IMR-90 (cell line): ENCODE data around the gene ESR1. TPM values are rescaled to one million over a fixed set of nuclear protein-coding genes. Genes with fewer than 3 reads are reported as not detected.

ENCODE experiments used
- ATAC-seq: fragments of 200-7000 bp; cut with Tn5 transposase; 2 replicates; pipeline ENCODE4 v1.9.1; 2020; ENCODE audit warnings: low read depth, mild to moderate bottlenecking, moderate library complexity
- BruUV-seq: library from RNA; stranded (reverse); fragments of 400-500 nt; replicated peaks from 2 replicates; lab custom pipeline; 2021; lab: Mats Ljungman, UMichigan
- CTCF ChIA-PET: fragments of 300-600 bp; formaldehyde crosslinking; extraction: SDS; loops from one replicate; lab custom pipeline; 2021; ENCODE audit warnings: antibody characterized with exemption; lab: Yijun Ruan, JAX
- POLR2A ChIA-PET: fragments of 300-600 bp; sonication (Branson Sonifier 250); formaldehyde crosslinking; loops from one replicate; lab custom pipeline; 2022; ENCODE audit warnings: antibody characterized with exemption; ENCODE audit not compliant: unreplicated experiment; lab: Charles Lee
- DNase-seq: peaks from one replicate; pipeline ENCODE4 v3.0.0; 2013
- H2AFZ ChIP-seq: replicated peaks from 2 replicates; pipeline ENCODE3; 2013; ENCODE audit warnings: low read length, mild to moderate bottlenecking; ENCODE audit not compliant: poor library complexity
- H2AK5ac ChIP-seq: 2 replicates; pipeline ENCODE4 v1.6.1; 2013; ENCODE audit warnings: low read depth, low read length, inconsistent platforms
- H2AK9ac ChIP-seq: replicated peaks from 2 replicates; pipeline ENCODE3; 2013; ENCODE audit warnings: mild to moderate bottlenecking, low read depth, low read length, moderate library complexity; ENCODE audit not compliant: poor library complexity
- H2BK120ac ChIP-seq: 2 replicates; pipeline ENCODE4 v1.6.1; 2013; ENCODE audit warnings: low read depth, low read length, inconsistent platforms
- H2BK15ac ChIP-seq: 3 replicates; pipeline ENCODE4 v1.6.1; 2013; ENCODE audit warnings: low read depth, low read length, inconsistent platforms
- H2BK20ac ChIP-seq: 2 replicates; pipeline ENCODE4 v1.6.1; 2013; ENCODE audit warnings: low read depth, mild to moderate bottlenecking, inconsistent platforms, low read length, moderate library complexity
- H2BK5ac ChIP-seq: 2 replicates; pipeline ENCODE4 v1.6.1; 2013; ENCODE audit warnings: mild to moderate bottlenecking, low read depth, low read length, inconsistent platforms; ENCODE audit not compliant: poor library complexity, severe bottlenecking
- H3K14ac ChIP-seq: replicated peaks from 2 replicates; pipeline ENCODE4 v1.6.1; 2013; ENCODE audit warnings: low read depth, low read length, inconsistent platforms
- H3K18ac ChIP-seq: 2 replicates; pipeline ENCODE4 v1.6.1; 2013; ENCODE audit warnings: low read depth, low read length, control low read depth
- H3K23ac ChIP-seq: 2 replicates; pipeline ENCODE4 v1.6.1; 2013; ENCODE audit warnings: low read depth, low read length, inconsistent platforms
- H3K27ac ChIP-seq: 2 replicates; pipeline ENCODE4 v1.5.1; 2013; ENCODE audit warnings: mild to moderate bottlenecking, control low read depth, low read length; ENCODE audit not compliant: insufficient read depth
- H3K27me3 ChIP-seq: 2 replicates; pipeline ENCODE4 v1.6.1; 2013; ENCODE audit warnings: low read length; ENCODE audit not compliant: control insufficient read depth, insufficient read depth
- H3K36me3 ChIP-seq: 2 replicates; pipeline ENCODE4 v1.6.1; 2013; ENCODE audit warnings: low read length, mixed read lengths; ENCODE audit not compliant: control insufficient read depth, insufficient read depth
- H3K4ac ChIP-seq: 2 replicates; pipeline ENCODE4 v1.6.1; 2013; ENCODE audit warnings: low read depth, low read length, inconsistent platforms
- H3K4me1 ChIP-seq: 2 replicates; pipeline ENCODE4 v1.6.1; 2013; ENCODE audit warnings: low read length, mixed read lengths; ENCODE audit not compliant: control insufficient read depth, insufficient read depth
- H3K4me2 ChIP-seq: 2 replicates; pipeline ENCODE4 v1.6.1; 2013; ENCODE audit warnings: low read depth, mild to moderate bottlenecking, control low read depth, low read length, moderate library complexity
- H3K4me3 ChIP-seq: 2 replicates; pipeline ENCODE4 v1.5.1; 2013; ENCODE audit warnings: low read depth, mild to moderate bottlenecking, control low read depth, low read length, moderate library complexity; ENCODE audit not compliant: insufficient read depth
- H3K56ac ChIP-seq: 2 replicates; pipeline ENCODE4 v1.6.1; 2013; ENCODE audit warnings: low read length, inconsistent platforms; ENCODE audit not compliant: insufficient read depth; ENCODE audit errors: extremely low read depth
- H3K79me1 ChIP-seq, 2 experiments: 2 replicates each; pipeline ENCODE4 v1.6.1; 2013; ENCODE audit warnings: low read length in 2 of 2, inconsistent platforms in 1 of 2, low read depth in 1 of 2
- H3K9ac ChIP-seq: 2 replicates; pipeline ENCODE4 v1.6.1; 2013; ENCODE audit warnings: low read depth, low read length, control low read depth
- H3K9me1 ChIP-seq: 2 replicates; pipeline ENCODE4 v1.6.1; 2013; ENCODE audit warnings: low read length, inconsistent platforms; ENCODE audit not compliant: insufficient read depth
- H3K9me3 ChIP-seq: 2 replicates; pipeline ENCODE4 v1.6.1; 2013; ENCODE audit warnings: low read length; ENCODE audit not compliant: control insufficient read depth, insufficient read depth
- H4K20me1 ChIP-seq: 2 replicates; pipeline ENCODE4 v1.6.1; 2013; ENCODE audit warnings: low read length, inconsistent platforms; ENCODE audit not compliant: insufficient read depth
- H4K5ac ChIP-seq: 2 replicates; pipeline ENCODE4 v1.6.1; 2013; ENCODE audit warnings: mild to moderate bottlenecking, low read depth, low read length, control low read depth
- H4K8ac ChIP-seq, 2 experiments: 2 replicates each; pipeline ENCODE4 v1.6.1; 2013; ENCODE audit warnings: low read depth in 2 of 2, low read length in 2 of 2, control low read depth in 1 of 2, inconsistent platforms in 1 of 2
- H4K91ac ChIP-seq: 2 replicates; pipeline ENCODE4 v1.6.1; 2013; ENCODE audit warnings: low read depth, low read length, inconsistent platforms; ENCODE audit not compliant: insufficient read depth
- BHLHE40 ChIP-seq: fragments of 150-350 bp; IDR thresholded peaks from 2 replicates; pipeline ENCODE4 v1.6.1; 2016; ENCODE audit warnings: mild to moderate bottlenecking, low read depth, low read length
- CEBPB ChIP-seq: IDR thresholded peaks from 2 replicates; pipeline ENCODE4 v1.6.1; 2012; ENCODE audit warnings: low read depth, low read length, improper control_type of control experiment
- CHD1 ChIP-seq: IDR thresholded peaks from 2 replicates; pipeline ENCODE4 v1.6.1; 2012; ENCODE audit warnings: low read depth, low read length, improper control_type of control experiment
- FOS ChIP-seq: fragments of 150-350 bp; IDR thresholded peaks from 2 replicates; pipeline ENCODE4 v1.6.1; 2016; ENCODE audit warnings: low read depth, low read length
- MAFK ChIP-seq: IDR thresholded peaks from 2 replicates; pipeline ENCODE4 v1.6.1; 2012; ENCODE audit warnings: low read depth, low read length, improper control_type of control experiment
- MXI1 ChIP-seq: IDR thresholded peaks from 2 replicates; pipeline ENCODE4 v1.6.1; 2012; ENCODE audit warnings: low read depth, mild to moderate bottlenecking, low read length, moderate library complexity, borderline replicate concordance
- NFE2L2 ChIP-seq: fragments of 150-350 bp; IDR thresholded peaks from 2 replicates; pipeline ENCODE4 v1.6.1; 2016; ENCODE audit warnings: low read depth, mild to moderate bottlenecking, low read length
- POLR2A ChIP-seq: IDR thresholded peaks from 2 replicates; pipeline ENCODE4 v1.6.1; 2012; ENCODE audit warnings: mild to moderate bottlenecking, low read depth, low read length
- RAD21 ChIP-seq: IDR thresholded peaks from 2 replicates; pipeline ENCODE4 v1.6.1; 2012; ENCODE audit warnings: low read length, improper control_type of control experiment
- RFX5 ChIP-seq: IDR thresholded peaks from 2 replicates; pipeline ENCODE4 v1.8.0; 2012; ENCODE audit warnings: low read depth, mild to moderate bottlenecking, low read length, moderate library complexity
- SMC3 ChIP-seq: fragments of 150-350 bp; IDR thresholded peaks from 2 replicates; pipeline ENCODE4 v1.6.1; 2016; ENCODE audit warnings: low read depth, mild to moderate bottlenecking, antibody characterized with exemption, low read length, moderate library complexity
- WGBS, 2 experiments: methylation state at CpG; one replicate each; pipeline versions ENCODE4 v1.1.5 to v1.1.7; 2013; ENCODE audit warnings: missing lambda C conversion rate in 2 of 2; ENCODE audit not compliant: insufficient read length in 1 of 2; ENCODE audit errors: extremely low coverage in 2 of 2; 5-methylcytosine and 5-hydroxymethylcytosine counted together
- dilution Hi-C: fragments of 300-500 bp; cut with HindIII; formaldehyde crosslinking; loops from one replicate; pipeline ENCODE4 v1.14.3; 2018; ENCODE audit warnings: low sequenced_read_pairs; ENCODE audit not compliant: unreplicated experiment
- in situ Hi-C: fragments of 300-500 bp; cut with MboI; formaldehyde crosslinking; loops from 3 replicates; pipeline ENCODE4 v1.14.3; 2019; ENCODE audit warnings: low sequenced_read_pairs, inconsistent platforms, mixed read lengths
- intact Hi-C: fragments of 100-400 bp; cut with micrococcal nuclease; formaldehyde crosslinking; loops from 2 replicates; pipeline ENCODE4 v1.10.0; 2022
- polyA plus RNA-seq, 3 experiments: library from polyadenylated mRNA; depleted of rRNA; stranded (reverse); fragments of >200 nt; gene quantifications; 2 replicates each; pipeline ENCODE4 v1.2.3, GENCODE V29; 2012; ENCODE audit warnings: low replicate concordance in 1 of 3
- total RNA-seq: library from RNA; depleted of rRNA; stranded (reverse); fragments of >200 nt; gene quantifications from 2 replicates; pipeline ENCODE4 v1.2.3, GENCODE V29; 2012
- TF ChIP-seq, protein P1 (sequence below): fragments of 150-350 bp; IDR thresholded peaks from 2 replicates; pipeline ENCODE4 v1.6.1; 2017; ENCODE audit warnings: mild to moderate bottlenecking, antibody characterized with exemption, low read length, low read depth

The ESR1 gene
- total and polyA plus RNA-seq, 2 of the 4 experiments (the other 2 are of a cell fraction), result not detected

DNA sequence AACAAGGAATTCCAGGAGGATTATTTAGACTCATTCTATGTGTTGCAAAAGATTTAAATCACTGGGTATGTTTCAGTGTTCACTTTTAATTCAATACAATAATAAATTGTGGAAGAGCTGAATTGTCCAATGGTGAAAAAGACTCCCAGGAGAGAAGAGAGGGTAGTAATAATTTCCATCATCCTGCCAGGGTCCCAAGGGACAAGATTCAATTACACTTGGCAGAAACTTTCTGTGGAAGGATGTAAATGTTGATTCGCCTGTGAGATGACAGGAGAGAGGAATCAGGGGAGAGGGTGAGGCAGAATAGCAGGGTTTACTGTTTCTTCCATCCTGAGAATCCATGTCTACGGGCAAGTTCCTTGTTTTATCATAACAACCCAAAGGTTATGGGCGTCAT, 342.7 kb downstream of the ESR1 start:
- H3K36me3 ChIP-seq, result peaks cover 36% of the 10 kb centered on the region

More for the DNA sequence above, 342.7 kb downstream of the ESR1 start:
- no TSS peak for BruUV-seq
- intact Hi-C loops (no loop called here), dilution Hi-C loops (no loop called here), in situ Hi-C loops (no loop called here)
- Histone ChIP-seq H3K14ac (no peak overlapping the region), H4K91ac (no peak overlapping the region), H4K20me1 (peaks cover 5% of the 10 kb centered on the region; the same call in 1 of the 2 replicates), H3K9ac (no peak overlapping the region), H3K27me3 (no peaks in the 10 kb centered on the region), H3K79me1 (no peaks in the 10 kb centered on the region; a peak in 1 of 4 replicates), H2BK15ac (no peak overlapping the region), H3K9me3 (no peaks in the 10 kb centered on the region), H3K9me1 (peaks cover 14% of the 10 kb centered on the region), H3K4me3 (no peak overlapping the region), H2AFZ (no peak overlapping the region), H2BK5ac (no peak overlapping the region), H3K23ac (no peak overlapping the region), H4K8ac (no peak overlapping the region), H3K4me2 (no peak overlapping the region), H3K56ac (no peak overlapping the region), H2AK9ac (no peak overlapping the region), H2AK5ac (no peak overlapping the region), H3K27ac (no peak overlapping the region), H3K18ac (no peak overlapping the region), H2BK20ac (no peak overlapping the region), H3K4ac (no peak overlapping the region), H2BK120ac (no peak overlapping the region), H4K5ac (no peak overlapping the region), H3K4me1 (peaks cover 9% of the 10 kb centered on the region)
- POLR2A ChIA-PET, result no interaction called here
- WGBS, 2 experiments, result no CpG with 5 or more reads among the region's 3 CpGs
- no peak for DNase-seq
- no peak for TF ChIP-seq BHLHE40
- TF ChIP-seq MXI1, result no peak
- no peak for TF ChIP-seq RFX5
- TF ChIP-seq SMC3, result no peak
- no peak for TF ChIP-seq FOS
- no peak for TF ChIP-seq RAD21
- no peak for TF ChIP-seq NFE2L2
- no peak for TF ChIP-seq POLR2A
- TF ChIP-seq, protein P1, sequence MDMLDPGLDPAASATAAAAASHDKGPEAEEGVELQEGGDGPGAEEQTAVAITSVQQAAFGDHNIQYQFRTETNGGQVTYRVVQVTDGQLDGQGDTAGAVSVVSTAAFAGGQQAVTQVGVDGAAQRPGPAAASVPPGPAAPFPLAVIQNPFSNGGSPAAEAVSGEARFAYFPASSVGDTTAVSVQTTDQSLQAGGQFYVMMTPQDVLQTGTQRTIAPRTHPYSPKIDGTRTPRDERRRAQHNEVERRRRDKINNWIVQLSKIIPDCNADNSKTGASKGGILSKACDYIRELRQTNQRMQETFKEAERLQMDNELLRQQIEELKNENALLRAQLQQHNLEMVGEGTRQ, result no peak
- no peak for TF ChIP-seq CEBPB
- no peak for TF ChIP-seq CHD1
- no peak for TF ChIP-seq MAFK
- no peak for ATAC-seq
- CTCF ChIA-PET, result interaction anchor here (0.9 kb wide), 1 partner anchor 11 kb away, joined by 3 read pairs; no protein-coding TSS in a partner anchor
